GM12878 (cell line): ENCODE data around the gene UAP1L1. TPM values are rescaled to one million over a fixed set of nuclear protein-coding genes. Genes with fewer than 3 reads are reported as not detected.

Experiments used
- BACH1 ChIP-seq: fragments of 450-650 bp; IDR thresholded peaks from 2 replicates; pipeline ENCODE4 v1.6.1; 2017; ENCODE audit warnings: mild to moderate bottlenecking, borderline replicate concordance
- E2F8 ChIP-seq: fragments of 450-650 bp; IDR thresholded peaks from 2 replicates; pipeline ENCODE4 v1.6.1; 2018; ENCODE audit warnings: mild to moderate bottlenecking, low read depth, moderate library complexity; ENCODE audit not compliant: partially characterized antibody
- EED ChIP-seq: sonication (generic); IDR thresholded peaks from 2 replicates; pipeline ENCODE4 v1.6.1; 2016; ENCODE audit warnings: antibody characterized with exemption, low read depth
- FOS ChIP-seq: IDR thresholded peaks from 3 replicates; pipeline ENCODE4 v1.6.1; 2011; ENCODE audit warnings: borderline replicate concordance; ENCODE audit not compliant: insufficient read length; ENCODE audit errors: extremely low read depth
- NFXL1 ChIP-seq: fragments of 450-650 bp; IDR thresholded peaks from 2 replicates; pipeline ENCODE4 v1.6.1; 2017; ENCODE audit warnings: antibody characterized with exemption, mild to moderate bottlenecking, borderline replicate concordance
- NFYA ChIP-seq: IDR thresholded peaks from 2 replicates; pipeline ENCODE4 v1.6.1; 2011; ENCODE audit warnings: low read depth, mild to moderate bottlenecking, low read length, improper control_type of control experiment, borderline replicate concordance
- RBBP5 ChIP-seq: fragments of 200-600 bp; sonication (generic); conservative IDR thresholded peaks from 2 replicates; pipeline ENCODE4 v1.6.1; 2016
- RELA ChIP-seq: fragments of 450-650 bp; IDR thresholded peaks from 2 replicates; pipeline ENCODE4 v1.8.0; 2014; ENCODE audit warnings: borderline replicate concordance; ENCODE audit not compliant: partially characterized antibody
- SMC3 ChIP-seq: IDR thresholded peaks from 2 replicates; pipeline ENCODE4 v1.6.1; 2011; ENCODE audit warnings: low read length, improper control_type of control experiment, borderline replicate concordance
- ZNF24 ChIP-seq: fragments of 450-650 bp; IDR thresholded peaks from 2 replicates; pipeline ENCODE4 v1.6.1; 2017; ENCODE audit warnings: antibody characterized with exemption, mild to moderate bottlenecking
- polyA plus RNA-seq, 11 experiments: library from polyadenylated mRNA; depleted of rRNA in 4 of 11; unstranded in 6 of 11; stranded (reverse) in 5 of 11; fragments of >200 nt; fragmentation: Nextera tagmentation in 4 of 11; fragmentation: Illumina TruSeq in 1 of 11; extraction: Ambion mirVana in 4 of 11; extraction: Trizol in 1 of 11; gene quantifications; 1 replicate in 1 of 11; 2 replicates in 10 of 11; pipeline versions ENCODE4 v1.2.1 to v1.2.3, GENCODE V29; 2011 to 2016; ENCODE audit warnings: inconsistent platforms in 2 of 11, missing spikeins in 2 of 11, low read depth in 1 of 11
- total RNA-seq, 4 experiments: library from RNA; depleted of rRNA in 3 of 4; stranded (reverse); fragments of >200 nt in 3 of 4; fragmentation: Illumina TruSeq in 1 of 4; extraction: Trizol in 1 of 4; gene quantifications; 2 replicates each; pipeline versions ENCODE4 v1.2.1 to v1.2.3, GENCODE V29; 2013 to 2021

Gene UAP1L1
- total and polyA plus RNA-seq, 10 of the 15 experiments (the other 5 are each of a cell fraction or from before 2014, with no cell fraction given) = 0.29 to 15.7 (median 5.8) TPM

GRCh38 chr9:137049544-137050449 is 27.5 kb upstream of the UAP1L1 start (continued):
- TF ChIP-seq NFYA (no peak), E2F8 (no peak), RELA (no peak), SMC3 (peak; percentile 30; the same call in 1 of the 2 replicates), NFXL1 (no peak), EED (no peak), FOS (no peak), RBBP5 (no peak), ZNF24 (no peak), BACH1 (no peak)
